K562 (cell line): ENCODE results near the gene MYL1. TPM values are rescaled to one million over a fixed set of nuclear protein-coding genes. Genes with fewer than 3 reads are reported as not detected.

Experiments used
- ATAC-seq: fragments of 200-7000 bp; cut with Tn5 transposase; 3 replicates; pipeline ENCODE4 v1.9.1; 2020; ENCODE audit warnings: moderate library complexity
- BruUV-seq: library from RNA; stranded (reverse); fragments of 400-500 nt; replicated peaks from 2 replicates; lab custom pipeline; 2021; lab: Mats Ljungman, UMichigan
- CTCF ChIA-PET: fragments of 300-600 bp; formaldehyde crosslinking; extraction: SDS; loops from one replicate; lab custom pipeline; 2021; ENCODE audit warnings: low intra/inter-chr PET ratio; lab: Yijun Ruan, JAX
- POLR2A ChIA-PET: fragments of 300-600, 350-650 bp; sonication (Branson Sonifier 250); formaldehyde crosslinking; extraction: SDS; loops from one replicate; lab custom pipeline; 2021; ENCODE audit warnings: antibody characterized with exemption, inconsistent platforms; lab: Yijun Ruan, JAX
- DNase-seq, 4 experiments: peaks; one replicate each; pipeline versions ENCODE4 v3.0.0 to v3.0.0-alpha.2; 2011 to 2018; ENCODE audit warnings: low spot score in 3 of 4, mixed read lengths in 3 of 4; ENCODE audit errors: extremely low read depth in 1 of 4
- FAIRE-seq: peaks from 2 replicates; lab custom pipeline; 2011; peaks lifted over from hg19 to GRCh38; lab: Jason Lieb, UNC
- H2AFZ ChIP-seq: 2 replicates; pipeline ENCODE4 v1.6.0; 2011; ENCODE audit warnings: low read depth, low read length, control low read depth, inconsistent platforms
- H3K27ac ChIP-seq: fragments of 200-600 bp; 3 replicates; pipeline ENCODE4 v1.8.0; 2011; ENCODE audit warnings: low read depth, mild to moderate bottlenecking, control low read depth, inconsistent platforms, low read length, moderate library complexity, mixed read lengths; ENCODE audit errors: extremely low read depth
- H3K27me3 ChIP-seq, 2 experiments: fragments of 300-600 bp in 1 of 2; 2 replicates in 1 of 2; 3 replicates in 1 of 2; pipeline versions ENCODE4 v1.6.0 to v1.8.0; 2011; ENCODE audit warnings: inconsistent platforms in 2 of 2, low read length in 2 of 2, mild to moderate bottlenecking in 1 of 2, mixed read lengths in 1 of 2, moderate library complexity in 1 of 2; ENCODE audit not compliant: control insufficient read depth in 2 of 2, insufficient read depth in 2 of 2
- H3K36me3 ChIP-seq: fragments of 300-600 bp; 3 replicates; pipeline ENCODE4 v1.8.0; 2011; ENCODE audit warnings: mild to moderate bottlenecking, low read length, inconsistent platforms; ENCODE audit not compliant: control insufficient read depth, insufficient read depth
- H3K4me1 ChIP-seq, 2 experiments: fragments of 200-600 bp in 1 of 2; replicated peaks in 1 of 2; 2 replicates in 1 of 2; 3 replicates in 1 of 2; pipeline versions ENCODE4 v1.5.1 to v1.8.0; 2011; ENCODE audit warnings: inconsistent platforms in 2 of 2, low read length in 2 of 2, mild to moderate bottlenecking in 1 of 2, mixed read lengths in 1 of 2, moderate library complexity in 1 of 2; ENCODE audit not compliant: control insufficient read depth in 2 of 2, insufficient read depth in 2 of 2
- H3K4me2 ChIP-seq: 2 replicates; pipeline ENCODE4 v1.6.1; 2011; ENCODE audit warnings: low read length, control low read depth, inconsistent platforms, mixed read lengths; ENCODE audit not compliant: insufficient read depth
- H3K4me3 ChIP-seq: fragments of 200-600 bp; sonication (generic), shearing (Covaris generic); 2 replicates; pipeline ENCODE4 v1.5.1; 2016; ENCODE audit warnings: control low read depth, inconsistent platforms
- H3K79me2 ChIP-seq: fragments of 200-600 bp; 3 replicates; pipeline ENCODE4 v1.8.0; 2011; ENCODE audit warnings: low read length, inconsistent platforms; ENCODE audit not compliant: control insufficient read depth, insufficient read depth
- H3K9ac ChIP-seq, 2 experiments: 2 replicates each; pipeline versions ENCODE4 v1.6.0 to v1.6.1; 2011; ENCODE audit warnings: low read depth in 2 of 2, low read length in 2 of 2, control low read depth in 1 of 2, inconsistent platforms in 1 of 2, mild to moderate bottlenecking in 1 of 2, mixed read lengths in 1 of 2; ENCODE audit not compliant: insufficient read depth in 1 of 2
- H3K9me1 ChIP-seq: one replicate; pipeline ENCODE4 v1.6.0; 2011; ENCODE audit warnings: inconsistent platforms, mild to moderate bottlenecking, low read length, moderate library complexity; ENCODE audit not compliant: control insufficient read depth, insufficient read depth
- H3K9me3 ChIP-seq: replicated peaks from 2 replicates; pipeline ENCODE4 v1.5.1; 2011; ENCODE audit warnings: low read depth, low read length, inconsistent platforms; ENCODE audit not compliant: control insufficient read depth, insufficient read depth
- H4K20me1 ChIP-seq: replicated peaks from 2 replicates; pipeline ENCODE4 v1.6.1; 2011; ENCODE audit warnings: low read length, inconsistent platforms, mixed read lengths; ENCODE audit not compliant: control insufficient read depth, insufficient read depth
- ATF1 ChIP-seq, 2 experiments: fragments of 450-650 bp in 1 of 2; IDR thresholded peaks; 2 replicates each; pipeline ENCODE4 v1.6.1; 2016; ENCODE audit warnings: missing compliant biosample characterization in 1 of 2, missing genetic modification characterization in 1 of 2
- DNMT1 ChIP-seq: fragments of 450-650 bp; IDR thresholded peaks from 2 replicates; pipeline ENCODE4 v1.6.1; 2016; ENCODE audit warnings: antibody characterized with exemption, mild to moderate bottlenecking
- EGR1 ChIP-seq: fragments of 450-650 bp; conservative IDR thresholded peaks from 2 replicates; pipeline ENCODE4 v1.6.1; 2017; ENCODE audit warnings: mild to moderate bottlenecking
- FUS ChIP-seq: fragments of 200-400 bp; formaldehyde crosslinking; optimal IDR thresholded peaks from 2 replicates; pipeline ENCODE3; 2017; ENCODE audit warnings: low read depth, low read length
- GTF2E2 ChIP-seq: fragments of 200-800 bp; sonication (Bioruptor generic); IDR thresholded peaks from 2 replicates; pipeline ENCODE4 v1.6.1; 2016; ENCODE audit warnings: missing genetic modification characterization, missing compliant biosample characterization
- HES1 ChIP-seq: fragments of 450-650 bp; IDR thresholded peaks from 2 replicates; pipeline ENCODE4 v1.6.1; 2016; ENCODE audit warnings: low read depth, mild to moderate bottlenecking, moderate library complexity
- HMBOX1 ChIP-seq: sonication (generic); IDR thresholded peaks from 2 replicates; pipeline ENCODE4 v1.6.1; 2016
- MAFK ChIP-seq: IDR thresholded peaks from 2 replicates; pipeline ENCODE4 v1.6.1; 2011; ENCODE audit warnings: low read length, improper control_type of control experiment
- PCBP2 ChIP-seq: fragments of 200-400 bp; formaldehyde crosslinking; IDR thresholded peaks from 2 replicates; pipeline ENCODE4 v1.6.1; 2018; ENCODE audit warnings: low read length, low read depth, mild to moderate bottlenecking, moderate library complexity; ENCODE audit not compliant: poor library complexity, severe bottlenecking
- PHTF2 ChIP-seq: fragments of 250-450 bp; sonication (Bioruptor Pico); IDR thresholded peaks from 2 replicates; pipeline ENCODE4 v1.5.0; 2021; ENCODE audit warnings: mild to moderate bottlenecking
- SREBF2 ChIP-seq: sonication (generic); formaldehyde crosslinking; IDR thresholded peaks from 2 replicates; pipeline ENCODE4 v1.4.0; 2020; ENCODE audit warnings: mild to moderate bottlenecking, missing genetic modification reagents
- TRIM24 ChIP-seq, 2 experiments: fragments of 450-650 bp; IDR thresholded peaks; 2 replicates each; pipeline ENCODE4 v1.6.1; 2016
- ZKSCAN1 ChIP-seq: fragments of 150-350 bp; IDR thresholded peaks from 2 replicates; pipeline ENCODE4 v1.6.1; 2016; ENCODE audit warnings: low read depth, low read length
- ZNF133 ChIP-seq: fragments of 250-450 bp; sonication (Bioruptor Pico); IDR thresholded peaks from 2 replicates; pipeline ENCODE4 v1.4.0; 2020; ENCODE audit warnings: mild to moderate bottlenecking
- WGBS: fragments of 100-300 bp; shearing (Covaris generic); methylation state at CpG from one replicate; pipeline ENCODE4 v1.1.6; 2016; ENCODE audit warnings: low coverage, mixed read lengths; ENCODE audit not compliant: insufficient coverage; ENCODE audit errors: missing lambda C conversion rate; 5-methylcytosine and 5-hydroxymethylcytosine counted together
- in situ Hi-C: fragments of 300-500 bp; cut with MboI; formaldehyde crosslinking; loops from 4 replicates; pipeline ENCODE4 v1.15.0; 2018; ENCODE audit warnings: inconsistent platforms, mixed read lengths
- intact Hi-C: fragments of 100-400 bp; cut with micrococcal nuclease; formaldehyde crosslinking; loops from 2 replicates; pipeline ENCODE4 v1.14.2; 2022
- polyA plus RNA-seq, 8 experiments: library from polyadenylated mRNA; depleted of rRNA in 4 of 8; stranded (reverse) in 5 of 8; unstranded in 3 of 8; fragments of >200 nt; fragmentation: Nextera tagmentation in 2 of 8; fragmentation: Illumina TruSeq in 1 of 8; extraction: Ambion mirVana in 2 of 8; extraction: Trizol in 1 of 8; gene quantifications; 2 replicates each; pipeline versions ENCODE4 v1.2.1 to v1.2.3, GENCODE V29; 2011 to 2014; ENCODE audit warnings: inconsistent platforms in 1 of 8, missing spikeins in 1 of 8
- total RNA-seq, 7 experiments: library from RNA; depleted of rRNA in 6 of 7; stranded (reverse); fragments of >200 nt in 6 of 7; fragmentation: Illumina TruSeq in 2 of 7; extraction: Trizol in 2 of 7; gene quantifications; 2 replicates each; pipeline versions ENCODE4 v1.2.1 to v1.2.3, GENCODE V29; 2011 to 2021; ENCODE audit warnings: low replicate concordance in 1 of 7
- TF ChIP-seq, protein P1 (sequence below): fragments of 450-650 bp; IDR thresholded peaks from 2 replicates; pipeline ENCODE4 v1.6.1; 2016; ENCODE audit warnings: borderline replicate concordance
- TF ChIP-seq, protein P2 (sequence below): fragments of 250-450 bp; sonication (Bioruptor Pico); IDR thresholded peaks from 2 replicates; pipeline ENCODE4 v1.4.0; 2020; ENCODE audit warnings: mild to moderate bottlenecking

MYL1 gene
- total and polyA plus RNA-seq, 9 of the 15 experiments (the other 6 are each of a cell fraction or from before 2014, with no cell fraction given): not detected

GRCh38 chr2:210271300-210271699, 43.7 kb downstream of the MYL1 start (continued):
- TF ChIP-seq, protein P1, sequence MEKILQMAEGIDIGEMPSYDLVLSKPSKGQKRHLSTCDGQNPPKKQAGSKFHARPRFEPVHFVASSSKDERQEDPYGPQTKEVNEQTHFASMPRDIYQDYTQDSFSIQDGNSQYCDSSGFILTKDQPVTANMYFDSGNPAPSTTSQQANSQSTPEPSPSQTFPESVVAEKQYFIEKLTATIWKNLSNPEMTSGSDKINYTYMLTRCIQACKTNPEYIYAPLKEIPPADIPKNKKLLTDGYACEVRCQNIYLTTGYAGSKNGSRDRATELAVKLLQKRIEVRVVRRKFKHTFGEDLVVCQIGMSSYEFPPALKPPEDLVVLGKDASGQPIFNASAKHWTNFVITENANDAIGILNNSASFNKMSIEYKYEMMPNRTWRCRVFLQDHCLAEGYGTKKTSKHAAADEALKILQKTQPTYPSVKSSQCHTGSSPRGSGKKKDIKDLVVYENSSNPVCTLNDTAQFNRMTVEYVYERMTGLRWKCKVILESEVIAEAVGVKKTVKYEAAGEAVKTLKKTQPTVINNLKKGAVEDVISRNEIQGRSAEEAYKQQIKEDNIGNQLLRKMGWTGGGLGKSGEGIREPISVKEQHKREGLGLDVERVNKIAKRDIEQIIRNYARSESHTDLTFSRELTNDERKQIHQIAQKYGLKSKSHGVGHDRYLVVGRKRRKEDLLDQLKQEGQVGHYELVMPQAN: no peak
- TF ChIP-seq PCBP2 (no peak), GTF2E2 (tag) (no peak), MAFK (peak; percentile 57), ZNF133 (CRISPR knock-in tag) (no peak)

GRCh38 chr2:210269148-210269547, 45.8 kb downstream of the MYL1 start:
- intact Hi-C loops: no loop called here
- ChIA-PET CTCF (no interaction called here), POLR2A (no interaction called here)
- no peak for TF ChIP-seq TRIM24 (IDR thresholded peaks at IDR 0.05)
- TF ChIP-seq ZKSCAN1: no peak
- TF ChIP-seq, protein P2, sequence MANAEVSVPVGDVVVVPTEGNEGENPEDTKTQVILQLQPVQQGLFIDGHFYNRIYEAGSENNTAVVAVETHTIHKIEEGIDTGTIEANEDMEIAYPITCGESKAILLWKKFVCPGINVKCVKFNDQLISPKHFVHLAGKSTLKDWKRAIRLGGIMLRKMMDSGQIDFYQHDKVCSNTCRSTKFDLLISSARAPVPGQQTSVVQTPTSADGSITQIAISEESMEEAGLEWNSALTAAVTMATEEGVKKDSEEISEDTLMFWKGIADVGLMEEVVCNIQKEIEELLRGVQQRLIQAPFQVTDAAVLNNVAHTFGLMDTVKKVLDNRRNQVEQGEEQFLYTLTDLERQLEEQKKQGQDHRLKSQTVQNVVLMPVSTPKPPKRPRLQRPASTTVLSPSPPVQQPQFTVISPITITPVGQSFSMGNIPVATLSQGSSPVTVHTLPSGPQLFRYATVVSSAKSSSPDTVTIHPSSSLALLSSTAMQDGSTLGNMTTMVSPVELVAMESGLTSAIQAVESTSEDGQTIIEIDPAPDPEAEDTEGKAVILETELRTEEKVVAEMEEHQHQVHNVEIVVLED (CRISPR knock-in tag): no peak
- TF ChIP-seq DNMT1: no peak
- no peak for TF ChIP-seq ATF1 (CRISPR knock-in tag; IDR thresholded peaks at IDR 0.05)
- no peak for TF ChIP-seq ATF1 (tag; IDR thresholded peaks at IDR 0.05)
- no peak for TF ChIP-seq EGR1
- TF ChIP-seq PHTF2 (CRISPR knock-in tag): no peak
- TF ChIP-seq SREBF2 (CRISPR knock-in tag): no peak
- no peak for TF ChIP-seq HES1
- TF ChIP-seq HMBOX1: no peak
- no peak for TF ChIP-seq FUS
- no peak overlapping the region for H3K4me2 ChIP-seq
- no peaks in the 10 kb centered on the region for H4K20me1 ChIP-seq
- no peaks in the 10 kb centered on the region for H3K9me1 ChIP-seq
- in situ Hi-C loops: no loop called here
- FAIRE-seq (no peak), DNase-seq (no peak), ATAC-seq (no peak)
- no peak overlapping the region for H3K9ac ChIP-seq
- H3K79me2 ChIP-seq: no peaks in the 10 kb centered on the region
- no TSS peak for BruUV-seq
- no peaks in the 10 kb centered on the region for H3K36me3 ChIP-seq
- no peak overlapping the region for H3K4me3 ChIP-seq
- H2AFZ ChIP-seq: no peak overlapping the region
- no peak overlapping the region for H3K27ac ChIP-seq
- H3K9me3 ChIP-seq: no peaks in the 10 kb centered on the region
- H3K4me1 ChIP-seq: no peaks in the 10 kb centered on the region
- 0% methylated on average over 3 of the region's 3 CpGs for WGBS
- H3K27me3 ChIP-seq: no peaks in the 10 kb centered on the region
